Liver (tissue), 9 donors: Measurements from ENCODE around the gene CHERP. TPM values are rescaled to one million over a fixed set of nuclear protein-coding genes. Genes with fewer than 3 reads are reported as not detected.

ENCODE experiments used
- DNase-seq: peaks from one replicate; pipeline ENCODE4 v3.0.0-alpha.2; 2017; ENCODE audit warnings: low spot score
- H3K27ac ChIP-seq, 2 donors: one replicate each; pipeline ENCODE4 v1.7.0; 2013; ENCODE audit warnings: inconsistent platforms in 2 of 2, low read length in 2 of 2, control low read depth in 1 of 2, low read depth in 1 of 2, mild to moderate bottlenecking in 1 of 2
- H3K27me3 ChIP-seq, 4 donors: one replicate each; pipeline versions ENCODE4 v1.6.1 to v1.7.0; 2013; ENCODE audit warnings: low read length in 3 of 4, inconsistent platforms in 1 of 4, mild to moderate bottlenecking in 1 of 4, moderate library complexity in 1 of 4; ENCODE audit not compliant: control insufficient read depth in 4 of 4, insufficient read depth in 4 of 4
- H3K36me3 ChIP-seq, 4 donors: one replicate each; pipeline versions ENCODE4 v1.6.1 to v1.7.0; 2013; ENCODE audit warnings: low read length in 3 of 4, mild to moderate bottlenecking in 3 of 4, low read depth in 1 of 4, moderate library complexity in 1 of 4; ENCODE audit not compliant: control insufficient read depth in 4 of 4, insufficient read depth in 3 of 4
- H3K4me1 ChIP-seq, 4 donors: one replicate each; pipeline versions ENCODE4 v1.6.1 to v1.7.0; 2013; ENCODE audit warnings: low read length in 3 of 4, mild to moderate bottlenecking in 3 of 4, moderate library complexity in 1 of 4; ENCODE audit not compliant: control insufficient read depth in 4 of 4, insufficient read depth in 4 of 4
- H3K4me3 ChIP-seq, 3 donors: one replicate each; pipeline versions ENCODE4 v1.6.1 to v1.7.0; 2013; ENCODE audit warnings: low read length in 3 of 3, control low read depth in 1 of 3, low read depth in 1 of 3, mild to moderate bottlenecking in 1 of 3
- H3K9ac ChIP-seq, 2 donors: one replicate each; pipeline ENCODE4 v1.7.0; 2013; ENCODE audit warnings: low read length in 2 of 2, mild to moderate bottlenecking in 2 of 2, moderate library complexity in 2 of 2, control low read depth in 1 of 2, low read depth in 1 of 2
- H3K9me3 ChIP-seq, 4 donors: one replicate each; pipeline versions ENCODE4 v1.6.1 to v1.7.0; 2013; ENCODE audit warnings: low read length in 3 of 4; ENCODE audit not compliant: control insufficient read depth in 4 of 4
- CTCF ChIP-seq: fragments of 150-350 bp; IDR thresholded peaks from 2 replicates; pipeline ENCODE4 v1.5.1; 2017; ENCODE audit warnings: improper control_type of control experiment, low read depth, low read length; ENCODE audit not compliant: missing input control
- EGR1 ChIP-seq, 2 donors: IDR thresholded peaks; 2 replicates each; pipeline ENCODE4 v1.6.1; 2016 to 2018; ENCODE audit warnings: antibody characterized with exemption in 2 of 2, low read depth in 2 of 2
- HNF4A ChIP-seq, 2 donors: conservative IDR thresholded peaks; 2 replicates each; pipeline ENCODE4 v1.6.1; 2016; ENCODE audit warnings: antibody characterized with exemption in 2 of 2, mild to moderate bottlenecking in 2 of 2
- JUND ChIP-seq, 2 donors: IDR thresholded peaks; 2 replicates each; pipeline ENCODE4 v1.6.1; 2016; ENCODE audit warnings: antibody characterized with exemption in 2 of 2
- MAX ChIP-seq: IDR thresholded peaks from 2 replicates; pipeline ENCODE4 v1.6.1; 2016; ENCODE audit warnings: antibody characterized with exemption
- NR2F2 ChIP-seq: IDR thresholded peaks from 2 replicates; pipeline ENCODE4 v1.6.1; 2016; ENCODE audit warnings: antibody characterized with exemption
- RAD21 ChIP-seq, 2 donors: IDR thresholded peaks; 2 replicates each; pipeline ENCODE4 v1.6.1; 2016; ENCODE audit warnings: antibody characterized with exemption in 2 of 2, mild to moderate bottlenecking in 2 of 2
- REST ChIP-seq: IDR thresholded peaks from 2 replicates; pipeline ENCODE4 v1.6.1; 2016; ENCODE audit warnings: antibody characterized with exemption, mild to moderate bottlenecking
- YY1 ChIP-seq: IDR thresholded peaks from 2 replicates; pipeline ENCODE4 v1.6.1; 2016; ENCODE audit warnings: antibody characterized with exemption, mild to moderate bottlenecking
- WGBS: extraction: QIAGEN DNeasy Blood & Tissue Kit; methylation state at CpG from one replicate; pipeline ENCODE4 v1.1.7; 2013; 5-methylcytosine and 5-hydroxymethylcytosine counted together
- polyA plus RNA-seq, 2 donors: library from polyadenylated mRNA; stranded (reverse) in 1 of 2; unstranded in 1 of 2; fragments of 200-250 nt in 1 of 2; fragments of >200 nt in 1 of 2; fragmentation: Nextera tagmentation in 1 of 2; extraction: Ambion mirVana in 1 of 2; gene quantifications; one replicate each; pipeline versions ENCODE4 v1.2.1 to v1.2.3, GENCODE V29; 2013 to 2015
- total RNA-seq, 2 donors: library from RNA; depleted of rRNA; stranded (reverse); fragments of >200 nt; gene quantifications; one replicate each; pipeline ENCODE4 v1.2.3, GENCODE V29; 2014
- donor health status: healthy.
- donor health status: healthy.
- donor health status: healthy.
- donor health status: healthy.
- donor health status: healthy.

The CHERP gene
- total and polyA plus RNA-seq, 4 donors = 8.5 to 14.0 (median 9.0) TPM

GRCh38 chr19:16589917-16590316 is 47.7 kb upstream of the CHERP start:
- Histone ChIP-seq H3K4me3 (no peak overlapping the region), H3K4me1 (peaks cover 2 to 43% (median 22%) of the 10 kb centered on the region in 4 donors), H3K27me3 (no peaks in the 10 kb centered on the region), H3K36me3 (no peaks in the 10 kb centered on the region), H3K9me3 (no peaks in the 10 kb centered on the region), H3K27ac (no peak overlapping the region), H3K9ac (no peak overlapping the region)
- no peak for DNase-seq
- TF ChIP-seq EGR1 (IDR thresholded peaks at IDR 0.05; ENCODE audit: low read depth in 2 of 2) (no peak), NR2F2 (no peak), YY1 (no peak), RAD21 (IDR thresholded peaks at IDR 0.05) (no peak), REST (no peak), HNF4A (conservative IDR thresholded peaks at IDR 0.05) (no peak), CTCF (no peak), JUND (IDR thresholded peaks at IDR 0.05) (no peak)
- 79% methylated on average over 3 of the region's 3 CpGs for WGBS

GRCh38 chr19:16588824-16589577 is 46.8 kb upstream of the CHERP start:
- H3K27me3 ChIP-seq = no peaks in the 10 kb centered on the region
- no peaks in the 10 kb centered on the region for H3K36me3 ChIP-seq
- no peak for DNase-seq
- no peaks in the 10 kb centered on the region for H3K9me3 ChIP-seq
- WGBS = 84% methylated on average over 11 of the region's 11 CpGs
- H3K4me3 ChIP-seq = no peak overlapping the region
- no peak overlapping the region for H3K27ac ChIP-seq
- no peak overlapping the region for H3K9ac ChIP-seq
- TF ChIP-seq RAD21 (IDR thresholded peaks at IDR 0.05) (no peak), MAX (no peak)
- H3K4me1 ChIP-seq = peaks cover 6 to 47% (median 24%) of the 10 kb centered on the region in 4 donors
